Measurements from ENCODE around the gene OR6K6.

The OR6K6 gene

DNA sequence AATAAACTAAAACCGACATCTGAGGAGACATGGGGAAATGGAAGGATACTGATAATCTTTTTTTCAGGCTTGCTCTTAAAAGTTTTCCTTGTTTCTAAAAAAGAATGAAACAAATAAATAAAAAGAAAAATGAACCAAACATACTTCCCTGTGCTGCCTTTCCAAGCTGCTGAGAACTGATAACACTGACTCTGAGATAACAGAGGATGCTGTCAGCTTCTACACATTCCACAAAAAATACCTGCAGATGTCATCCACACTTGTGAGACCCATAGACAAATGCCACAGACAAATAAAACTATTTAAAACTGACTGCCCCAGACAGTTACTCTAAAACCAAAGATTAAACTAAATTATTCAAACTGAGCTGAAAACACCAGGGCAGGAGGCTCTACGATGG, 22.0 kb upstream of the OR6K6 start:
- H3K9ac ChIP-seq (ENCODE audit: low read depth, low read length), result no peak overlapping the region
- 94% methylated on average over 1 of the region's 2 CpGs for WGBS
- no peaks in the 10 kb centered on the region for H3K36me3 ChIP-seq (ENCODE audit: insufficient read depth, low read length)
- no peaks in the 10 kb centered on the region for H3K27me3 ChIP-seq (ENCODE audit: insufficient read depth, low read length)
- H3K4me1 ChIP-seq (ENCODE audit: insufficient read depth, low read length), result no peaks in the 10 kb centered on the region
- H3K27ac ChIP-seq (ENCODE audit: low read depth, low read length), result no peak overlapping the region
- H3K4me3 ChIP-seq (ENCODE audit: low read length), result no peak overlapping the region
- no peaks in the 10 kb centered on the region for H3K9me3 ChIP-seq (ENCODE audit: insufficient read depth, low read depth, low read length)

DNA sequence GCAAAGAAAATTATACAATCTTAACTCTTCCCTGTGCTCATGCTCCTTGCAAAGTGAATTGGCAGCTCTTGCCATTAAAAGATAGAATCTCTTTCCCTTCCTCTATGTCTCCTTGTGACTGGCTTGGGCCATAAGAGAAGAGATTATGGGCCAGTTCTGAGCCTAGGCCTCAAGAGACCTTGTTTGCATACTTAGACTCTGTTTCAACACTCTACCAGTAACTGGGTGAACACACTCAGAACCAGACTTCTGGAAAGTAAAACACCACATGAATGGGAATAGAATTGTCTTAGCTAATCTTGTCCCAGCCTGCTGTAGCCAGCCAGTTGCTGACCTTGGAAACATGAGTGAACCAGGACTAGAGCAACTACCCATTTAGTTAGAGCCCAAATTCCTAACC, 18.7 kb upstream of the OR6K6 start:
- Histone ChIP-seq H3K27me3 (ENCODE audit: insufficient read depth, low read length) (no peaks in the 10 kb centered on the region), H3K4me1 (ENCODE audit: insufficient read depth, low read length) (no peaks in the 10 kb centered on the region), H3K9me3 (ENCODE audit: insufficient read depth, low read depth, low read length) (no peaks in the 10 kb centered on the region), H3K36me3 (ENCODE audit: insufficient read depth, low read length) (no peaks in the 10 kb centered on the region), H3K27ac (ENCODE audit: low read depth, low read length) (no peak overlapping the region), H3K4me3 (ENCODE audit: low read length) (no peak overlapping the region), H3K9ac (ENCODE audit: low read depth, low read length) (no peak overlapping the region)

DNA sequence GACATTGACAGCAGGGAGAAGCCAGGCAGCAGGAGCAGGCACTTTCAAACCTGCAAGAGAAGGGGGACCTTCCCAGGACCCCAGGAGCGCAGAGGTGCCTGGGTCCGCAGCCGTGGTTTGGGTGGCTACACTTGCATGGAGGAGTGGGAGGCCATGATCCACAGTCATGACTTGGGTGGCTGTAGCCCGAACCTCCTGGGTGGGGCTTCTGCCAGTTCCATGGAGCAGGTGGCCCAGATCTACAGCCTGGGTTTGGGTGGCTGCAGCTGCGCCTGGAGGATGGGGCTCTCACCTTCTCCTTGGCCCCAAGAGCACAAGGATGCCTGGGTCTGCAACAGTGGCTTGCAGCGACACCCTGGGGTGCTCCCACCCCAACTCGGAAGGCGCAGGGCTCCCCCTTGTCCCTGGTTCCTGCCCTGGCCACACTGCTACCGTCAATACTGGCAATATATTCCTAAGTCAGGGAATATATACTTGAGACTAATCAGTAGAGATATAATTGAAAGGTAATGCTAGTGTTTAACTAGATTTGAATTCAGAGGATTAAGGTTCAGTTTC, 2.3 kb upstream of the OR6K6 start:
- no peaks in the 10 kb centered on the region for H3K36me3 ChIP-seq (ENCODE audit: insufficient read depth, low read length)
- no peak overlapping the region for H3K27ac ChIP-seq (ENCODE audit: low read depth, low read length)
- H3K4me1 ChIP-seq (ENCODE audit: insufficient read depth, low read length), result no peaks in the 10 kb centered on the region
- H3K27me3 ChIP-seq (ENCODE audit: insufficient read depth, low read length), result no peaks in the 10 kb centered on the region; the same call in 1 of the 2 replicates
- 96% methylated on average over 9 of the region's 9 CpGs for WGBS
- no peaks in the 10 kb centered on the region for H3K9me3 ChIP-seq (ENCODE audit: insufficient read depth, low read depth, low read length)
- H3K4me3 ChIP-seq (ENCODE audit: low read length), result no peak overlapping the region
- no peak overlapping the region for H3K9ac ChIP-seq (ENCODE audit: low read depth, low read length)

DNA sequence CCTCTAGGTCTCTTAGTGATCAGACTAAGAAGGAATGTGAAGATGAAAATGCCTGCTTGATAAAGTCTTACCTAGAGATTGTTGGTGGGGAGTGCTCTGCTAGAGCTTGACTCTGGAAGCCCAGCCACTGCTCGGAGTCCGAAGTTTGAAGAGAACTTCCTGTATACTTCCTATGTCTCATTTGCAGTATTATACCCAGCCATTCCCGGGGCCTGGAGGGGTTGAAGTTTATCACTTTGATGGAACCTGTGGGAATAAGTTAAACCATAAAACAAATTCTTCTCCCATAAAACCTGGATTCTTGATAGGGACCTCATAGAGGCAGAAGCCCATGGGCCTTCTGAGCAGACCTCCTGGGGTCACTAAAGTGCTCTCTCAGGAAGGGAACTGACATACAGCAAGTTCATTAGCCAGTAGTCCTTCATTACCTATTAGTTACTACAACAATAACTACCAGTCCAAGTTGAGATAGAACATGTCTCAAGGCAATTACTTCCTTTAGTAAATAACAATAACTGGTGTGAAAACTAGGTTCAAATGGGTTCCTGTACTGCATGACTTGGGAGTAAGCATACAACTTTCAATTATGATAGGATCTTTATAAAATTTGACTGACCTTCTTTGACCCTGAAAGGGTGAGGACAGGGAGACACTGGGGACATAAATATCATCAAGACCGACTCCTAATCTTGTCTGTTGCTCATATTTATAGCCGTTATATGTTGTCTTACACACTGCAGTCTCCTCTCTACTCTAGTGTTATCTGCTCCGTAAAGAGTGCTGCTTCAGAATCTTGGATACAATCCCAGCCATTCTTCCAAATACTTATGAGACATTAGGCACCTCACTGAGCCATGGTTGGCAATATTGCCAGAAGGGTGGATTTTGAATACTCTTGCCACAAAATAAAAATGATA, 17.7 kb downstream of the OR6K6 start, which contains the start of gene OR6N1:
Gene OR6N1 (minus strand): TSS at position 246 of the 917 bp plus-strand sequence. CDS start 5,513 bp downstream, outside the sequence.
- H3K9ac ChIP-seq (ENCODE audit: low read depth, low read length), result no peak within 1 kb of the TSS
- no peaks in the 10 kb centered on the region for H3K27me3 ChIP-seq (ENCODE audit: insufficient read depth, low read length)
- no peaks in the 10 kb centered on the region for H3K36me3 ChIP-seq (ENCODE audit: insufficient read depth, low read length)
- H3K4me1 ChIP-seq (ENCODE audit: insufficient read depth, low read length), result no peaks in the 10 kb centered on the region
- WGBS, result 91% methylated on average over 5 of the region's 6 CpGs
- no peak within 1 kb of the TSS for H3K27ac ChIP-seq (ENCODE audit: low read depth, low read length)
- H3K4me3 ChIP-seq (ENCODE audit: low read length), result no peak within 1 kb of the TSS
- H3K9me3 ChIP-seq (ENCODE audit: insufficient read depth, low read depth, low read length), result no peaks in the 10 kb centered on the region

DNA sequence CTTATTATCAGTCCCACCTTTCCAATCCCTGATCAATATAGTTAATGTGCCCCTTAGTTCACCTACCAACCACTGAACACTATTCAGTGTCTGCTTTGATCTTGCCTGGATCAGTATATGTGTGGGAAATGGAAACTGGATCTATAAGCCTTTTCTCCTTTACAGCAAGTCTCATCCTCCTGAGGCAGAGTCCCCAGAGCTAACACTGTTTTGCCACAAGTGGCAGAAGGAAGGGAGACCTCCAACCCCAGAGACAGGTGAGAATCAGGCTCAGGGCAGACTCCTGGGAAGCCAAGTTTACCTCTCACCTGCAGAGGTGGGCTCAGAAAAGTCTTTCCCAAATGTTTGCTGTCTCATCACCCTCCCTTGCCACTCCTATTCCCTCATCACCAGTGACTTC, 26.6 kb downstream of the OR6K6 start, which contains the start of gene OR6N2:
Gene OR6N2 (minus strand): TSS at position 101 of the 400 bp plus-strand sequence. CDS start 3,569 bp downstream, outside the sequence.
- no peaks in the 10 kb centered on the region for H3K4me1 ChIP-seq (ENCODE audit: insufficient read depth, low read length)
- H3K27me3 ChIP-seq (ENCODE audit: insufficient read depth, low read length), result no peaks in the 10 kb centered on the region
- H3K27ac ChIP-seq (ENCODE audit: low read depth, low read length), result no peak within 1 kb of the TSS
- no peaks in the 10 kb centered on the region for H3K9me3 ChIP-seq (ENCODE audit: insufficient read depth, low read depth, low read length)
- H3K9ac ChIP-seq (ENCODE audit: low read depth, low read length), result no peak within 1 kb of the TSS
- no peaks in the 10 kb centered on the region for H3K36me3 ChIP-seq (ENCODE audit: insufficient read depth, low read length)
- H3K4me3 ChIP-seq (ENCODE audit: low read length), result no peak within 1 kb of the TSS

DNA sequence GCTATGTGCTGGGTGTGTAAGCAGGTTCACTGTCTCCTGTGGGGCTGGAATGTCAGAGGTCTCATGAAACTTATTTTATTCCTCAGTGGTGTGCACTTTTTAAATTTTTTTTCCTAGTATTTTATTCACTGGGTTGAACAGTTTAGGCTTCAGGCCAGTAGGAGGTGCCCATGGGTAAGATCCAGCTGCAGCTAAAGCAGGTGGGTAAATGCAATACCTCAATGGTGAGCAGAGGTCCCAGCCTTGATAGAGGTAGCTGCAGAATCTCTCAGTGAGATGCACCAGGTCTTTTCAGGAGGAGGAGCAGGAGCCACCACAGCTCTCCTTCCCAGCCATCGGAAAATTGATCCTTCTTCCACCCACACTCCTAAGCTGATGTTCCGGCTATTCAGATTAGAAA, 39.1 kb downstream of the OR6K6 start:
- H3K4me1 ChIP-seq (ENCODE audit: insufficient read depth, low read length), result peaks cover 4% of the 10 kb centered on the region; the same call in 1 of the 2 replicates
- no peak overlapping the region for H3K27ac ChIP-seq (ENCODE audit: low read depth, low read length)
- no peak overlapping the region for H3K9ac ChIP-seq (ENCODE audit: low read depth, low read length)
- H3K27me3 ChIP-seq (ENCODE audit: insufficient read depth, low read length), result no peaks in the 10 kb centered on the region
- no peak overlapping the region for H3K4me3 ChIP-seq (ENCODE audit: low read length)
- no peaks in the 10 kb centered on the region for H3K9me3 ChIP-seq (ENCODE audit: insufficient read depth, low read depth, low read length)
- WGBS, result 64% methylated on average over 2 of the region's 2 CpGs
- H3K36me3 ChIP-seq (ENCODE audit: insufficient read depth, low read length), result no peaks in the 10 kb centered on the region

DNA sequence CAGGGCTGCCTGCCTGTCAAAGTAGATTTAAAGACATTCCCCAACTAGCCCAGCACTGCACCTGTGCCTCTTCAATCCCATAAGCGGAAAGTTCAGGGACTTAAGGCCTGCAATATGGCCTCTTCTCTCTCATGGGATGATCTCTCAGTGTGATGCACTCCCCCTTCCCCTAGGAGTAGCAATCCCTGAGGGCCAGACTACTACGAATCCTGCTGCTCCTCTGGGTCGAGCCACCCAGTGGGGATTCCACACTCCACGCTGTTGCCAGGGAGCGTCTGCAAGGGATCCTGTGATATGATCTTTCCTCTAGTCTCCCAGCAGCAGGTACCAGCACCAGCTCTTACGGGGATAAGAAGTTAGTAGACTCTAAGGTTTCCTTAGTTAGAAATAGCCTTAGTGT, 39.7 kb downstream of the OR6K6 start:
- peaks cover 4% of the 10 kb centered on the region; the same call in 1 of the 2 replicates for H3K4me1 ChIP-seq (ENCODE audit: insufficient read depth, low read length)
- H3K4me3 ChIP-seq (ENCODE audit: low read length), result no peak overlapping the region
- WGBS, result 80% methylated on average over 6 of the region's 6 CpGs
- no peak overlapping the region for H3K9ac ChIP-seq (ENCODE audit: low read depth, low read length)
- H3K27me3 ChIP-seq (ENCODE audit: insufficient read depth, low read length), result no peaks in the 10 kb centered on the region
- H3K36me3 ChIP-seq (ENCODE audit: insufficient read depth, low read length), result no peaks in the 10 kb centered on the region
- H3K9me3 ChIP-seq (ENCODE audit: insufficient read depth, low read depth, low read length), result no peaks in the 10 kb centered on the region
- no peak overlapping the region for H3K27ac ChIP-seq (ENCODE audit: low read depth, low read length)

DNA sequence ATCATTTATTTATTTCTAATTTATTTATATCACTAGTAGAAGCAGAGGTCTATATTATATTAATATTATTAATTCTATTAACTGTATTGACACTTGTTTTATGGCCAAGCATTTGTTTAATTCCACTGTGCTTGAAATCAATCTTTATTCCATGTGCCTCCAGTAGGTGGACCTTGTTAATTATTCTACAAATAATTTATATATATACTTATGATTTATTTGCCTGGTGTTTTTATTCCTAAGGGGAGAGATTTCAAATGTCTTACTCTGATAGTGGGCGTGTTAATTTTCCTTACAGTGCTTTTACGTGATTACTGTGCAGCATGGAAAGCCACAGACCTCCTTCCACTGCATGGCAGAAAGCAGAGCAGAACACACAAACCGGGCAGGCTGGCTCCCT, 44.0 kb downstream of the OR6K6 start:
- H3K27ac ChIP-seq (ENCODE audit: low read depth, low read length), result no peak overlapping the region
- peaks cover 4% of the 10 kb centered on the region; the same call in 1 of the 2 replicates for H3K4me1 ChIP-seq (ENCODE audit: insufficient read depth, low read length)
- no peaks in the 10 kb centered on the region for H3K27me3 ChIP-seq (ENCODE audit: insufficient read depth, low read length)
- WGBS, result 92% methylated on average over 3 of the region's 3 CpGs
- H3K36me3 ChIP-seq (ENCODE audit: insufficient read depth, low read length), result no peaks in the 10 kb centered on the region
- no peak overlapping the region for H3K4me3 ChIP-seq (ENCODE audit: low read length)
- no peak overlapping the region for H3K9ac ChIP-seq (ENCODE audit: low read depth, low read length)
- H3K9me3 ChIP-seq (ENCODE audit: insufficient read depth, low read depth, low read length), result no peaks in the 10 kb centered on the region

DNA sequence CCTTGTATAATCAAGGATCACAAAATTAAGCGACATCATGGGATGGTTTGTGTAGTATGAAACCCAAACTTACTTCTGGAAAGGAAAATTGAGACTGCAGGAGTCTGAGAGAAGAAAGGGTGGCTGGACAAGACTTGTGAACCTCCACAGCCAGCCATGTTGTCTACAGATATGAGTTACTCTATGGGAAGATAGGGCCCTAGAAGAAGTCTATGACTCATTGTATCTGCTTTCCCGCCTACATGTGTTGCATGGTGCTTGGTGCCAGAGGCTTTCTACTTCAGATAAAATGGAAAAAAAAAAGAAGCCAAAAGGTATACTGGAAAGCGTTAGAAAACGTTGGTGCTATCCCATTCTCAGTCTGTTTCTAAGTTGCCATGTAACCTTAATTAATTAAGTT, 45.2 kb downstream of the OR6K6 start:
- no peaks in the 10 kb centered on the region for H3K9me3 ChIP-seq (ENCODE audit: insufficient read depth, low read depth, low read length)
- no peak overlapping the region for H3K4me3 ChIP-seq (ENCODE audit: low read length)
- H3K9ac ChIP-seq (ENCODE audit: low read depth, low read length), result no peak overlapping the region
- H3K36me3 ChIP-seq (ENCODE audit: insufficient read depth, low read length), result no peaks in the 10 kb centered on the region
- peaks cover 4% of the 10 kb centered on the region; the same call in 1 of the 2 replicates for H3K4me1 ChIP-seq (ENCODE audit: insufficient read depth, low read length)
- 95% methylated on average over 4 of the region's 4 CpGs for WGBS
- no peak overlapping the region for H3K27ac ChIP-seq (ENCODE audit: low read depth, low read length)
- H3K27me3 ChIP-seq (ENCODE audit: insufficient read depth, low read length), result no peaks in the 10 kb centered on the region

DNA sequence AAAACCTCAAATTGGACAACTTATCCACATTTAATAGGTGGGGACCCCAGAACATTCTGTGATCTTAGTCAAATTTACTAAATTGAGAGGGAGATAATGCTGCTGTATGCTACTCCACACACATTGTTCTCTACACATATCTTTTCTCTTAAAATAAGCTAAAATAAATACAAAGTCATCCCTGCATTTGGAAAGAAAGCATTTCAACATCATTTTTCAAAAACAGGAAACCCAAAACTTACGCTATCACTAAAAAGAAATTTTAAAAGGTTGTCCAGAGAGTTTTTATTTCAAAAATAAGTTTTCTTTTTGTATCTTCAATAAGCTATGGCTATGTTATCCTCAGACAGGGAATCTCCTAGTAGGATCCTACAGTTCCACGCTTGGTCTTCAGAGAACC, 46.0 kb downstream of the OR6K6 start:
- 96% methylated on average over 2 of the region's 2 CpGs for WGBS
- Histone ChIP-seq H3K27ac (ENCODE audit: low read depth, low read length) (no peak overlapping the region), H3K36me3 (ENCODE audit: insufficient read depth, low read length) (no peaks in the 10 kb centered on the region), H3K4me3 (ENCODE audit: low read length) (no peak overlapping the region), H3K9ac (ENCODE audit: low read depth, low read length) (no peak overlapping the region), H3K4me1 (ENCODE audit: insufficient read depth, low read length) (peaks cover 4% of the 10 kb centered on the region; the same call in 1 of the 2 replicates), H3K9me3 (ENCODE audit: insufficient read depth, low read depth, low read length) (no peaks in the 10 kb centered on the region), H3K27me3 (ENCODE audit: insufficient read depth, low read length) (no peaks in the 10 kb centered on the region)

DNA sequence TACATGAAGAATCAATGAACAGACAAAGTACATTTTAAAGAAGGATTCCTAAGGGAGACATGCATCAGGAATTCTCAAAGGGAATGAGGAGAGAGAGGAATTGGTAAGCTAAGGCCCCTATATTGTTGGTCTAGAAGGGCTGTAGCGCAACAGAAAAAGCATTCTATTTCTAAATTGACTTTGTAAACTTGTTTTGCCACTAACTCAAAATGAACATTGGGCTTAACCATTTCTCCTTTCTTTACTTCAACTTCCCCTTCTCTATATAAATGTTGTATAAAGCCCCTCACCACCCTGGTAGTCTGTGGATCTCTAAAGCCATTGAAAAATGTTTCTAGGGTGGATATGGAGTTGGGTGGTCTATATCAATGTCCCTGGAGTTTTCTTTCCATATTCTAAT, 46.9 kb downstream of the OR6K6 start:
- Histone ChIP-seq H3K4me1 (ENCODE audit: insufficient read depth, low read length) (peaks cover 4% of the 10 kb centered on the region; the same call in 1 of the 2 replicates), H3K4me3 (ENCODE audit: low read length) (no peak overlapping the region), H3K36me3 (ENCODE audit: insufficient read depth, low read length) (no peaks in the 10 kb centered on the region), H3K9ac (ENCODE audit: low read depth, low read length) (no peak overlapping the region), H3K9me3 (ENCODE audit: insufficient read depth, low read depth, low read length) (no peaks in the 10 kb centered on the region), H3K27me3 (ENCODE audit: insufficient read depth, low read length) (no peaks in the 10 kb centered on the region), H3K27ac (ENCODE audit: low read depth, low read length) (no peak overlapping the region)
- WGBS, result 93% methylated on average over 1 of the region's 1 CpG

Measured in HUES64 (cell line).